Endothelial cell of umbilical vein (primary cell): Measurements from ENCODE around the gene ELP4. TPM values are rescaled to one million over a fixed set of nuclear protein-coding genes. Genes with fewer than 3 reads are reported as not detected.

ENCODE experiments used
- BruUV-seq: library from RNA; stranded (reverse); fragments of 400-500 nt; replicated peaks from 2 replicates; lab custom pipeline; 2021; lab: Mats Ljungman, UMichigan
- CTCF ChIA-PET: fragments of 300-600, 350-600 bp; sonication (Branson Sonifier 250); formaldehyde crosslinking; loops from one replicate; lab custom pipeline; 2021; ENCODE audit warnings: antibody characterized with exemption, inconsistent platforms; lab: Charles Lee
- POLR2A ChIA-PET: fragments of 300-600, 350-600 bp; sonication (Branson Sonifier 250); formaldehyde crosslinking; loops from one replicate; lab custom pipeline; 2021; ENCODE audit warnings: antibody characterized with exemption, inconsistent platforms; lab: Charles Lee
- DNase-seq: peaks from one replicate; pipeline ENCODE4 v3.0.0-alpha.2; 2011; ENCODE audit warnings: low read depth, low spot score
- FAIRE-seq: peaks from 2 replicates; lab custom pipeline; 2011; peaks lifted over from hg19 to GRCh38; lab: Jason Lieb, UNC
- H2AFZ ChIP-seq: 2 replicates; pipeline ENCODE4 v1.6.0; 2012; ENCODE audit warnings: low read depth, low read length, control low read depth, inconsistent platforms
- H3K27ac ChIP-seq: 2 replicates; pipeline ENCODE4 v1.5.1; 2011; ENCODE audit warnings: low read depth, mild to moderate bottlenecking, control low read depth, low read length, moderate library complexity; ENCODE audit not compliant: insufficient read depth
- H3K27me3 ChIP-seq, 2 experiments: 2 replicates each; pipeline versions ENCODE4 v1.6.0 to v1.6.1; 2011; ENCODE audit warnings: low read length in 2 of 2, mixed read lengths in 1 of 2; ENCODE audit not compliant: control insufficient read depth in 2 of 2, insufficient read depth in 2 of 2
- H3K36me3 ChIP-seq, 2 experiments: 2 replicates in 1 of 2; 3 replicates in 1 of 2; pipeline ENCODE4 v1.5.1; 2011; ENCODE audit warnings: low read length in 2 of 2, mild to moderate bottlenecking in 1 of 2, moderate library complexity in 1 of 2; ENCODE audit not compliant: control insufficient read depth in 2 of 2, insufficient read depth in 2 of 2; ENCODE audit errors: extremely low read depth in 1 of 2
- H3K4me1 ChIP-seq: 3 replicates; pipeline ENCODE4 v1.5.1; 2011; ENCODE audit warnings: mild to moderate bottlenecking, low read length; ENCODE audit not compliant: control insufficient read depth, insufficient read depth; ENCODE audit errors: extremely low read depth
- H3K4me2 ChIP-seq: 2 replicates; pipeline ENCODE4 v1.6.1; 2011; ENCODE audit warnings: low read length, control low read depth, mixed read lengths; ENCODE audit not compliant: insufficient read depth
- H3K4me3 ChIP-seq, 3 experiments: fragments of 200-600 bp in 1 of 3; sonication (generic), shearing (Covaris generic) in 1 of 3; replicated peaks in 1 of 3; 2 replicates each; pipeline ENCODE4 v1.5.1; 2011 to 2016; ENCODE audit warnings: control low read depth in 3 of 3, low read length in 3 of 3, mild to moderate bottlenecking in 2 of 3, inconsistent platforms in 1 of 3, low read depth in 1 of 3, moderate library complexity in 1 of 3; ENCODE audit not compliant: insufficient read depth in 1 of 3
- H3K79me2 ChIP-seq: 2 replicates; pipeline ENCODE4 v1.6.0; 2012; ENCODE audit warnings: low read length, inconsistent platforms; ENCODE audit not compliant: control insufficient read depth, insufficient read depth
- H3K9ac ChIP-seq: replicated peaks from 2 replicates; pipeline ENCODE3; 2011; ENCODE audit warnings: low read length, control low read depth; ENCODE audit not compliant: insufficient read depth; ENCODE audit errors: extremely low read depth
- H3K9me1 ChIP-seq: replicated peaks from 3 replicates; pipeline ENCODE4 v1.6.0; 2011; ENCODE audit warnings: mild to moderate bottlenecking, low read length; ENCODE audit not compliant: control insufficient read depth, insufficient read depth; ENCODE audit errors: extremely low read depth
- H3K9me3 ChIP-seq: replicated peaks from 2 replicates; pipeline ENCODE4 v1.5.1; 2012; ENCODE audit warnings: low read length, inconsistent platforms; ENCODE audit not compliant: control insufficient read depth, insufficient read depth
- H4K20me1 ChIP-seq: replicated peaks from 2 replicates; pipeline ENCODE3; 2011; ENCODE audit warnings: mild to moderate bottlenecking, low read length; ENCODE audit not compliant: control insufficient read depth, insufficient read depth; ENCODE audit errors: extremely low read depth
- EZH2 ChIP-seq: IDR thresholded peaks from 2 replicates; pipeline ENCODE4 v1.6.1; 2012; ENCODE audit warnings: borderline replicate concordance, low read depth, mild to moderate bottlenecking, moderate library complexity, low read length, inconsistent platforms; ENCODE audit not compliant: severe bottlenecking
- FOS ChIP-seq: IDR thresholded peaks from 2 replicates; pipeline ENCODE4 v1.6.1; 2011; ENCODE audit warnings: mild to moderate bottlenecking, low read length, moderate library complexity, borderline replicate concordance; ENCODE audit not compliant: insufficient read depth
- GATA2 ChIP-seq: IDR thresholded peaks from 2 replicates; pipeline ENCODE4 v1.7.0; 2011; ENCODE audit warnings: low read depth, mild to moderate bottlenecking, moderate library complexity, mixed read lengths, low read length; ENCODE audit not compliant: insufficient read length, insufficient read depth
- JUN ChIP-seq: IDR thresholded peaks from 2 replicates; pipeline ENCODE4 v1.6.1; 2011; ENCODE audit warnings: borderline replicate concordance, low read depth; ENCODE audit not compliant: insufficient read length, insufficient read depth
- MYC ChIP-seq: IDR thresholded peaks from one replicate; pipeline ENCODE4 v1.6.1; 2011; ENCODE audit warnings: mild to moderate bottlenecking, low read depth, low read length
- POLR2A ChIP-seq: IDR thresholded peaks from 2 replicates; pipeline ENCODE4 v1.6.1; 2012; ENCODE audit warnings: low read depth, mild to moderate bottlenecking, control low read depth, low read length
- POLR2AphosphoS5 ChIP-seq: IDR thresholded peaks from 2 replicates; pipeline ENCODE4 v1.6.1; 2012; ENCODE audit warnings: low read depth, mild to moderate bottlenecking, control low read depth, low read length, moderate library complexity; ENCODE audit not compliant: insufficient read depth
- dilution Hi-C: fragments of 300-500 bp; cut with MboI; formaldehyde crosslinking; loops from one replicate; pipeline ENCODE4 v1.15.0; 2019; ENCODE audit warnings: low sequenced_read_pairs; ENCODE audit not compliant: extremely low pct_ligation_motif_present
- intact Hi-C: fragments of 100-400 bp; cut with micrococcal nuclease; formaldehyde crosslinking; loops from one replicate; pipeline ENCODE4 v1.10.0; 2022
- polyA plus RNA-seq, 4 experiments: library from polyadenylated mRNA; depleted of rRNA in 3 of 4; stranded (reverse) in 3 of 4; unstranded in 1 of 4; fragments of >200 nt; gene quantifications; 2 replicates each; pipeline versions ENCODE4 v1.2.1 to v1.2.3, GENCODE V29; 2011 to 2012; ENCODE audit warnings: missing spikeins in 1 of 4
- total RNA-seq: library from RNA; stranded (reverse); gene quantifications from 2 replicates; pipeline ENCODE4 v1.2.3, GENCODE V29; 2021
- TF ChIP-seq, protein P1 (sequence below): IDR thresholded peaks from 2 replicates; pipeline ENCODE4 v1.6.1; 2011; ENCODE audit not compliant: insufficient read depth, insufficient read length
- TF ChIP-seq, protein P2 (sequence below), 2 donors: IDR thresholded peaks; 1 replicate in 1 of 2; 2 replicates in 1 of 2; pipeline ENCODE4 v1.5.1; 2011; ENCODE audit warnings: low read length in 2 of 2, mild to moderate bottlenecking in 2 of 2, moderate library complexity in 2 of 2, control low read depth in 1 of 2, inconsistent platforms in 1 of 2, low read depth in 1 of 2; ENCODE audit not compliant: insufficient read depth in 1 of 2; ENCODE audit errors: extremely low read depth in 1 of 2

ELP4 gene
- total and polyA plus RNA-seq, 2 donors (not counting 3 experiments of a cell fraction or from before 2014, with no cell fraction given), result 11.6 to 16.3 TPM

DNA sequence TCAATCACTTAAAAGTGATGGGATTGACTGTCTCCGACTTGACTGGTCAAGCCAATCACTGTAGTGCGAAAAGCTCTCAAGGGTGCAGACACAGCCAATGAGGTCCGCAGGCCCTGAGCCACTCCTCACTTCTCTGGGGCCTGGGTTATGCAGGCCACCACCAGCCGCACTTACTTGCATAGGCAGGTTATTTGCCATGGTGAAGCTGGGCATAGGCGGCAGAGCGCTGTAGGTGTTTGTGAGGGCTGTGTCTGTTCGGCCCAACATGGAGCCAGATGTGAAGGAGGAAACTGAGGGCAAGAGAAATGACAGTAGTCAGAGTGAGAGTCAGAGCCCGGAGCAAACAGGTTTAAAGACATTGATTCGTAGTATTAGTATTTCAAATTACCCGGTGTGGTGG, 283.7 kb downstream of the ELP4 start:
- no TSS peak for BruUV-seq

More for the DNA sequence above, 283.7 kb downstream of the ELP4 start:
- Histone ChIP-seq H3K27me3 (peaks cover 42 to 53% of the 10 kb centered on the region in 2 experiments), H3K4me2 (no peak overlapping the region), H3K9me3 (no peaks in the 10 kb centered on the region), H3K4me1 (no peaks in the 10 kb centered on the region), H4K20me1 (no peaks in the 10 kb centered on the region), H2AFZ (no peak overlapping the region), H3K27ac (no peak overlapping the region), H3K79me2 (no peaks in the 10 kb centered on the region), H3K4me3 (no peak overlapping the region), H3K36me3 (no peaks in the 10 kb centered on the region), H3K9ac (no peak overlapping the region), H3K9me1 (no peaks in the 10 kb centered on the region)
- POLR2A ChIA-PET, result no interaction called here
- intact Hi-C loops, result loop anchor here (10.0 kb wide), 1 partner anchor 398 kb away; no protein-coding TSS in a partner anchor
- no peak for FAIRE-seq
- dilution Hi-C loops, result no loop called here
- no peak for DNase-seq
- CTCF ChIA-PET, result no interaction called here
- no peak for TF ChIP-seq EZH2
- TF ChIP-seq, protein P1, sequence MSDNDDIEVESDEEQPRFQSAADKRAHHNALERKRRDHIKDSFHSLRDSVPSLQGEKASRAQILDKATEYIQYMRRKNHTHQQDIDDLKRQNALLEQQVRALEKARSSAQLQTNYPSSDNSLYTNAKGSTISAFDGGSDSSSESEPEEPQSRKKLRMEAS, result no peak
- TF ChIP-seq POLR2AphosphoS5, result no peak
- TF ChIP-seq, protein P2, sequence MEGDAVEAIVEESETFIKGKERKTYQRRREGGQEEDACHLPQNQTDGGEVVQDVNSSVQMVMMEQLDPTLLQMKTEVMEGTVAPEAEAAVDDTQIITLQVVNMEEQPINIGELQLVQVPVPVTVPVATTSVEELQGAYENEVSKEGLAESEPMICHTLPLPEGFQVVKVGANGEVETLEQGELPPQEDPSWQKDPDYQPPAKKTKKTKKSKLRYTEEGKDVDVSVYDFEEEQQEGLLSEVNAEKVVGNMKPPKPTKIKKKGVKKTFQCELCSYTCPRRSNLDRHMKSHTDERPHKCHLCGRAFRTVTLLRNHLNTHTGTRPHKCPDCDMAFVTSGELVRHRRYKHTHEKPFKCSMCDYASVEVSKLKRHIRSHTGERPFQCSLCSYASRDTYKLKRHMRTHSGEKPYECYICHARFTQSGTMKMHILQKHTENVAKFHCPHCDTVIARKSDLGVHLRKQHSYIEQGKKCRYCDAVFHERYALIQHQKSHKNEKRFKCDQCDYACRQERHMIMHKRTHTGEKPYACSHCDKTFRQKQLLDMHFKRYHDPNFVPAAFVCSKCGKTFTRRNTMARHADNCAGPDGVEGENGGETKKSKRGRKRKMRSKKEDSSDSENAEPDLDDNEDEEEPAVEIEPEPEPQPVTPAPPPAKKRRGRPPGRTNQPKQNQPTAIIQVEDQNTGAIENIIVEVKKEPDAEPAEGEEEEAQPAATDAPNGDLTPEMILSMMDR (IDR thresholded peaks at IDR 0.05; ENCODE audit: extremely low read depth in 1 of 2, insufficient read depth in 1 of 2, low read depth in 1 of 2, low read length in 2 of 2), result no peak
- no peak for TF ChIP-seq JUN
- no peak for TF ChIP-seq POLR2A
- no peak for TF ChIP-seq FOS
- TF ChIP-seq GATA2, result no peak
- no peak for TF ChIP-seq MYC
